ENCODE data around the gene ANKMY2.

DNA sequence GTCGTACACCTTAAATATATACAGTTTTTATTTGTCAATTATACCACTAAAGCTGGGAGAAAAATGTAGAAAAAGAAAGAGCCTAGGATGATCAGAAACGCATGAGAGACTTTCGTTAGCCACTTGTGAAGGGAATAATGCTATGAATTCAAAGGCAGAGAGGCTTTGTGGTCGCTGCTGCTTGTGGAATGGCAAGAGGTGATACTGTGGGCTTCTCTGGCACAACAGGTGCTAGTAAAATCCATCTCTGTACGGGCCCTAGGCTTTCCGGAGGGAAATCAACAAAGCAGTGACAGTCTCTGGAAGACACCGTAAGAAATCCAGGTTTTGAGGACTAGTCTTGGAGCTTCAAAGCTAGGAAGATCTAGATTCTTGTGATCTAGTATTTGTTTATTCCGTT lies 66.3 kb downstream of the ANKMY2 start:
- TF ChIP-seq, protein P1, sequence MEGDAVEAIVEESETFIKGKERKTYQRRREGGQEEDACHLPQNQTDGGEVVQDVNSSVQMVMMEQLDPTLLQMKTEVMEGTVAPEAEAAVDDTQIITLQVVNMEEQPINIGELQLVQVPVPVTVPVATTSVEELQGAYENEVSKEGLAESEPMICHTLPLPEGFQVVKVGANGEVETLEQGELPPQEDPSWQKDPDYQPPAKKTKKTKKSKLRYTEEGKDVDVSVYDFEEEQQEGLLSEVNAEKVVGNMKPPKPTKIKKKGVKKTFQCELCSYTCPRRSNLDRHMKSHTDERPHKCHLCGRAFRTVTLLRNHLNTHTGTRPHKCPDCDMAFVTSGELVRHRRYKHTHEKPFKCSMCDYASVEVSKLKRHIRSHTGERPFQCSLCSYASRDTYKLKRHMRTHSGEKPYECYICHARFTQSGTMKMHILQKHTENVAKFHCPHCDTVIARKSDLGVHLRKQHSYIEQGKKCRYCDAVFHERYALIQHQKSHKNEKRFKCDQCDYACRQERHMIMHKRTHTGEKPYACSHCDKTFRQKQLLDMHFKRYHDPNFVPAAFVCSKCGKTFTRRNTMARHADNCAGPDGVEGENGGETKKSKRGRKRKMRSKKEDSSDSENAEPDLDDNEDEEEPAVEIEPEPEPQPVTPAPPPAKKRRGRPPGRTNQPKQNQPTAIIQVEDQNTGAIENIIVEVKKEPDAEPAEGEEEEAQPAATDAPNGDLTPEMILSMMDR (IDR thresholded peaks at IDR 0.05; ENCODE audit: poor library complexity, severe bottlenecking), result no peak
- no peak for TF ChIP-seq EZH2 (IDR thresholded peaks at IDR 0.05; ENCODE audit: borderline replicate concordance, insufficient read depth, low read length, poor library complexity, severe bottlenecking)
- TF ChIP-seq POLR2AphosphoS5 (IDR thresholded peaks at IDR 0.05), result no peak
- no peak for TF ChIP-seq RAD21 (conservative IDR thresholded peaks at IDR 0.05)
- no peak for TF ChIP-seq EP300 (conservative IDR thresholded peaks at IDR 0.05; ENCODE audit: poor library complexity, severe bottlenecking)
- no peak for TF ChIP-seq MXI1 (conservative IDR thresholded peaks at IDR 0.05; ENCODE audit: poor library complexity, severe bottlenecking)
- TF ChIP-seq REST (IDR thresholded peaks at IDR 0.05; ENCODE audit: borderline replicate concordance), result no peak
